GM12873 (cell line): ENCODE data around the gene VKORC1.

ENCODE experiments used
- CTCF ChIP-seq: IDR thresholded peaks from 2 replicates; pipeline ENCODE4 v1.5.1; 2012; ENCODE audit warnings: low read depth, mild to moderate bottlenecking, moderate library complexity, low read length, control low read depth; ENCODE audit not compliant: insufficient read depth; ENCODE audit errors: missing control alignments

Gene VKORC1

GRCh38 chr16:31112711-31113110, 18.1 kb upstream of the VKORC1 start:
- no peak for TF ChIP-seq CTCF

DNA sequence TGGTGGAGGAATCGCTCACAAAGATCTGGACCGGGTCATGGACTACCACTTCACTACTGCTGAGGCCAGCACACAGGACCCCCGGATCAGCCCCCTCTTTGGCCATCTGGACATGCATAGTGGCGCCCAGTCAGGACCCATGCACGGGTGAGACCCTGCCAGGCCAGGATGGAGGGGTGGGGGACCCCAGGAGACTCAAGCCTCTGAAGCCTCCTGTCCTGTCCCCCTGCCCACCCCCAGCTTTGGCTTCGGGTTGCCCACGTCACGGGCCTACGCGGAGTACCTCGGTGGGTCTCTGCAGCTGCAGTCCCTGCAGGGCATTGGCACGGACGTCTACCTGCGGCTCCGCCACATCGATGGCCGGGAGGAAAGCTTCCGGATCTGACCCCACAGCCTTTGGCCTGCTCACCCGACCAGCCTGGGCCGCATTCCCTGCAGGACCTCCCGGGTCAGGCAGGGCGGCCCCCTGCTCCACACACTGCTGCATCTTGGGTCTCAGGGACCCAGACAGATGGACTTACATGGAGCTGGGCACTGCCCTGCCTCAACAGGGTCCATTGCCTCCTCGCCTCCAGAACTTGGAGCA, 17.4 kb upstream of the VKORC1 start:
- TF ChIP-seq CTCF = no peak

DNA sequence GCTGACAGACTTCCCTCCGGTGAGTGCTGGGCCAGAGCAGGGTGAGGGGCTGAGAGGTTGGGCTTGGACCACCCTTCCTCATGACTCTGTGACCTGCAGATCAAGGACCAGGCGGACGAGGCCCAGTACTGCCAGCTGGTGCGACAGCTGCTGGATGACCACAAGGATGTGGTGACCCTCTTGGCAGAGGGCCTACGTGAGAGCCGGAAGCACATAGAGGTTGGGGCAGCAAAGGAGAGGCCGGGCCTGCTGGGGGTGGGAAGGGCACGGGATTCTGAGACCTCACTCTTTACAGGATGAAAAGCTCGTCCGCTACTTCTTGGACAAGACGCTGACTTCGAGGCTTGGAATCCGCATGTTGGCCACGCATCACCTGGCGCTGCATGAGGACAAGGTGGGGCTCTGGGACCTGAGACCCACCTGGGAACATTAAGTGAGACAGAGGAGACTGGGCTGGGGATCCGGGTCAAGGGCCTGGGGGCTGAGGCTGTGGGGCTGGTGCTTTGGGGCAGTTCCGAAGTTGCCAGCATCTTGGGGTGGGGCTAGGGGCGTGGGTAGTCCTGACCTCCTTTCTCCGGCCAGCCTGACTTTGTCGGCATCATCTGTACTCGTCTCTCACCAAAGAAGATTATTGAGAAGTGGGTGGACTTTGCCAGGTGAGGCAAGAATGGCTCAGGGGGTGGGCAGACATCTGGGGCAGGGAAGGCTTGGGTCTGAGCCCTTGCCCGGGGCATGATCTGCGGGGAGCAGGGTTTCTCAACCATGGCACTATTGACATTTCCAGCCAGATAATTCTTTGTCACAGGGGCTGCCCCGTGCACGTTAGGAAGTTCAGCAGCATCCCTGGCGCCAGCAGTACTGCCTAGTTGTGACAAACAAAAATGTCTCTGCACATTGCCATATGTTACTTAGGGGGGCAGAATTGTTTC, 15.8 kb upstream of the VKORC1 start:
- no peak for TF ChIP-seq CTCF

GRCh38 chr16:31109622-31110021, 15.0 kb upstream of the VKORC1 start:
- no peak for TF ChIP-seq CTCF

GRCh38 chr16:31108794-31109558, 14.4 kb upstream of the VKORC1 start:
- no peak for TF ChIP-seq CTCF

DNA sequence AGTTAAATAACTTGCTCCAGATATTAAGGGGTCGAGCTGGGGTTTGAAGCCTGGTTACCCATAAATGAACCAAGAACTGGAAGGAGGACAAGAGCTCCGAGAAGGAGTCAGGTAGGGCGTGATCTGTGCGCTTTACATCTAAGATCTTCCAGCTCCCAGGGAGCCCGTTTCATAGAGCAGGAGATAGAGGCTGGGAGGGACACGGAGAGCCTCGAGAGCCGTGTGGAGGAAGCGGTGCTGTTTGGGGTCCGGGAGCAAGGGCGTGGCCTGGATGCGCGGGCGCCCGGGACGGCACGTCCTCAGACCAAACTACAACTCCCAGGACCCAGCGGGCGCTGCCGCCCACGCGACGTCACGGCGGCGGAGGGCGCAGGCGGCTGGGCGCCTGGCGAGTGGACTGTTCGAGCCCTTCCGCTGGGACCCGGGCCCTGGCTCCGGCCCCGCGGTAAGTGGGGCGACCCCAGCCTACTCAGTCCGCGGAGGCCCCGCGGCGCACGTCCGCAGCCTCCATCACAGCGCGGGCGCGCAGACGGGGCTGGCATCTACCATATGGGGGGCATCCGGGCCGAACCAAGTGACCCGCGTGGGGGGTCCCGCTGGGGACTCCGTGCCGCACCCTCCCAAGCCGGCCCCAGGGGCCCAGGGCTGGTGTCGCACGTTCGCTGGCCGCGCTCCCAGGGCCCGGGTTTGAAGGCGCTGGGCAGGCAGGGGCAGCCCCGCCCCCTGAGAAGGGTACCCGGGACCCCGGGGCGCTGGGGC, 13.6 kb upstream of the VKORC1 start, which contains the start of gene BCKDK:
Gene BCKDK, plus strand, starts transcription at position 352 of the 759 bp plus-strand sequence. CDS start 838 bp downstream, outside the sequence.
- no peak for TF ChIP-seq CTCF
